ENCODE measurements around the gene DUSP6. TPM values are rescaled to one million over a fixed set of nuclear protein-coding genes. Genes with fewer than 3 reads are reported as not detected.
A peak's percentile ranks its signal among the peaks of the same experiment; 100 is the strongest.

The DUSP6 gene
- total and polyA plus RNA-seq, 10 of the 15 experiments (the other 5 are each of a cell fraction or from before 2014, with no cell fraction given) = 0.02 to 0.69 (median 0.07) TPM; not detected in 1

- TF ChIP-seq IRF5 (IDR thresholded peaks at IDR 0.05; ENCODE audit: borderline replicate concordance) (no peak), RBBP5 (conservative IDR thresholded peaks at IDR 0.05) (no peak)
These were observed 3.2 kb upstream of the DUSP6 start (continued) for GRCh38 chr12:89355243-89356068.

- TF ChIP-seq BMI1 (IDR thresholded peaks at IDR 0.05; ENCODE audit: borderline replicate concordance) (no peak), SPI1 (IDR thresholded peaks at IDR 0.05; ENCODE audit: borderline replicate concordance, insufficient read depth, low read depth, low read length) (peak; percentile 49)
- H4K20me1 ChIP-seq (ENCODE audit: control insufficient read depth, insufficient read depth) = no peaks in the 10 kb centered on the region; the same call in 1 of the 2 replicates
These were observed 2.3 kb upstream of the DUSP6 start for GRCh38 chr12:89354612-89355067.

More at GRCh38 chr12:89354612-89355067, 2.3 kb upstream of the DUSP6 start:
- no peak for FAIRE-seq
- H3K27me3 ChIP-seq (replicated peaks in 1 of 2; ENCODE audit: control insufficient read depth in 2 of 2, insufficient read depth in 2 of 2, low read length in 1 of 2) = peaks cover 16 to 46% of the 10 kb centered on the region in 2 experiments
- no peak overlapping the region for H3K27ac ChIP-seq (ENCODE audit: control insufficient read depth, insufficient read depth)
- ChIA-PET SMC1A (ENCODE audit: uncharacterized antibody, unreplicated experiment) (interaction anchor here (1.0 kb wide), 1 partner anchor 114 kb away, joined by 4 read pairs; no protein-coding TSS in a partner anchor), CTCF (no interaction called here), POLR2A (no interaction called here), RAD21 (ENCODE audit: unreplicated experiment) (no interaction called here)
- intact Hi-C loops (cut with micrococcal nuclease; ENCODE audit: unreplicated experiment) = loop anchor here (2.0 to 5.0 kb wide), 2 partner anchors 113 to 170 kb away; partner anchors contain the start of gene GALNT4
- H2AFZ ChIP-seq (ENCODE audit: control insufficient read depth, low read depth, low read length) = no peak overlapping the region
- peak overlapping the region; percentile 81 for H3K4me2 ChIP-seq (ENCODE audit: control insufficient read depth, insufficient read depth)
- in situ Hi-C loops (cut with MboI) = no loop called here
- 8% methylated on average over 17 of the region's 17 CpGs for WGBS (ENCODE audit: insufficient coverage, insufficient replicate concordance, low lambda C conversion rate, missing lambda C conversion rate)
- H3K79me2 ChIP-seq (ENCODE audit: control insufficient read depth, insufficient read depth, low read length) = no peaks in the 10 kb centered on the region
- no peak for DNase-seq (ENCODE audit: low read depth, low spot score)
- peak overlapping the region; percentile 65 for H3K4me3 ChIP-seq
- no peak overlapping the region for H3K9ac ChIP-seq (ENCODE audit: control insufficient read depth, insufficient read depth, low read length)
- H3K4me1 ChIP-seq (ENCODE audit: control insufficient read depth, insufficient read depth, low read length) = no peaks in the 10 kb centered on the region; the same call in 1 of the 2 replicates
- BruUV-seq (replicated peaks) = no TSS peak
- ATAC-seq = peak; percentile 28; the same call in 2 of the 3 replicates
- no peaks in the 10 kb centered on the region; the same call in 2 of the 3 replicates for H3K9me3 ChIP-seq (replicated peaks; ENCODE audit: control insufficient read depth, insufficient read depth, low read length)
- H3K36me3 ChIP-seq (ENCODE audit: control insufficient read depth in 2 of 2, insufficient read depth in 2 of 2, low read length in 1 of 2) = no peaks in the 10 kb centered on the region
